Duodenal mucosa (tissue), 2 donors: ENCODE results near the gene VPS52.
"Not testable (repeated sequence)": the region's sequence is repeated elsewhere in the genome, so short reads cannot be mapped to it uniquely, and the experiment has no call there.

Source experiments
- H3K27ac ChIP-seq: one replicate; pipeline ENCODE4 v1.7.0; 2013; ENCODE audit warnings: low read depth, low read length
- H3K27me3 ChIP-seq, 2 donors: one replicate each; pipeline ENCODE4 v1.7.0; 2013; ENCODE audit warnings: low read length in 2 of 2, control low read depth in 1 of 2; ENCODE audit not compliant: insufficient read depth in 2 of 2, control insufficient read depth in 1 of 2
- H3K36me3 ChIP-seq, 2 donors: one replicate each; pipeline ENCODE4 v1.7.0; 2013; ENCODE audit warnings: low read length in 2 of 2, control low read depth in 1 of 2; ENCODE audit not compliant: insufficient read depth in 2 of 2, control insufficient read depth in 1 of 2
- H3K4me1 ChIP-seq, 2 donors: one replicate each; pipeline ENCODE4 v1.7.0; 2013; ENCODE audit warnings: low read length in 2 of 2, control low read depth in 1 of 2; ENCODE audit not compliant: insufficient read depth in 2 of 2, control insufficient read depth in 1 of 2
- H3K4me3 ChIP-seq, 2 donors: one replicate each; pipeline ENCODE4 v1.7.0; 2013; ENCODE audit warnings: low read length in 2 of 2, low read depth in 1 of 2
- H3K9ac ChIP-seq, 2 donors: one replicate each; pipeline ENCODE4 v1.7.0; 2013; ENCODE audit warnings: low read length in 2 of 2, low read depth in 1 of 2
- H3K9me3 ChIP-seq, 2 donors: one replicate each; pipeline ENCODE4 v1.7.0; 2013; ENCODE audit warnings: low read length in 2 of 2, control low read depth in 1 of 2; ENCODE audit not compliant: control insufficient read depth in 1 of 2

Gene VPS52

GRCh38 chr6:33273129-33273923 lies 1.6 kb upstream of the VPS52 start:
- peaks cover 45 to 61% of the 10 kb centered on the region in 2 donors for H3K4me1 ChIP-seq
- H3K27me3 ChIP-seq: no peaks in the 10 kb centered on the region
- peak overlapping the region; percentile 81 to 98 for H3K4me3 ChIP-seq
- H3K27ac ChIP-seq: no peak overlapping the region
- H3K36me3 ChIP-seq: peaks cover 35 to 42% of the 10 kb centered on the region in 2 donors
- H3K9me3 ChIP-seq: no peaks in the 10 kb centered on the region
- peak overlapping the region; percentile 78 to 98 for H3K9ac ChIP-seq

GRCh38 chr6:33272275-33273128 lies 826 bp upstream of the VPS52 start:
- Histone ChIP-seq H3K27ac (peak overlapping the region; percentile 74), H3K4me3 (peak overlapping the region; percentile 81 to 98), H3K9ac (peak overlapping the region; percentile 78 to 98), H3K9me3 (no peaks in the 10 kb centered on the region), H3K4me1 (peaks cover 41 to 52% of the 10 kb centered on the region in 2 donors), H3K27me3 (no peaks in the 10 kb centered on the region), H3K36me3 (peaks cover 43 to 50% of the 10 kb centered on the region in 2 donors)

DNA sequence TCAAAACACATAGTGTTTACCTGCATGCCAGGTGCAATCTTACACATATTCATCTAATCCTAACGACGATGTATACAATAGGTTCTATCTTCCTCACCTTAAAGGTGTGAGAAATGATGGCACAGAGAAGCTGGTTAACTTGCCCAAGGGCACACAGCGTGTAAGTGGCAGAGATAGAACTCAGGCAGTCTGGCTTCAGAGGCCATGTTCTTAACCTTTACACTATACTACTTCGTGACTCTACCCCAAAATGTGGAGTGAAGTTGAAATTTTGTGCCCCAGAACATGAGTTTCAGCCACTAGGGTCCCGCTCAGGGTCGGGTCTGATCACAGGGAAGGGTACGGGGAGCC lies 584 bp downstream of the VPS52 start:
- peak overlapping the region; percentile 81 to 98 for H3K4me3 ChIP-seq
- no peaks in the 10 kb centered on the region for H3K9me3 ChIP-seq
- peaks cover 34 to 42% of the 10 kb centered on the region in 2 donors for H3K4me1 ChIP-seq
- H3K9ac ChIP-seq: peak overlapping the region; percentile 78 to 98
- H3K36me3 ChIP-seq: peaks cover 46 to 59% of the 10 kb centered on the region in 2 donors
- peak overlapping the region; percentile 92 for H3K27ac ChIP-seq
- H3K27me3 ChIP-seq: no peaks in the 10 kb centered on the region

DNA sequence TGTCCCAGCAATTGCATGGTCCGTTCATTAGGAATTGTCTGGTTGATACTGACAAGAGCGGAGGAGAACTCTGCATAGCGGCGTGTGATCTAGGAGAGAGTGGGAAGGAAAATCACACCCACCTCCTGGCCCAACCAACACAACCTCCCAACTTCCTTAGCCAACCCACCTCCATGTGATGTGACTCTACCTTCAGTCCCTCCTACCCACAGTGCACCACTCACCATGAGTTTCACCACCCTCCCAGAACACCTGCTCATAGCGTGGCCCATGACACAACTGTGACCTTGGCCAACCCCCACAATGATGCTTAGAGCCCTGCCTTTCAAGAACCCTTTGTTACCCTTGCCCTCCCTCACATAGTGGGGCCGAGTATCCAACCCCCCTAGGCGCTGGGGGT lies 7.7 kb downstream of the VPS52 start:
- Histone ChIP-seq H3K4me3 (no peak overlapping the region), H3K4me1 (no peaks in the 10 kb centered on the region), H3K27ac (no peak overlapping the region), H3K9ac (no peak overlapping the region), H3K27me3 (no peaks in the 10 kb centered on the region), H3K36me3 (peaks cover 33 to 77% of the 10 kb centered on the region in 2 donors), H3K9me3 (no peaks in the 10 kb centered on the region)

GRCh38 chr6:33262490-33262889 lies 9.2 kb downstream of the VPS52 start:
- H3K9ac ChIP-seq, H3K9me3 ChIP-seq, H3K27me3 ChIP-seq, H3K4me1 ChIP-seq, H3K27ac ChIP-seq, H3K4me3 ChIP-seq: not testable (repeated sequence)
- peaks cover 18 to 71% of the 10 kb centered on the region in 2 donors for H3K36me3 ChIP-seq

DNA sequence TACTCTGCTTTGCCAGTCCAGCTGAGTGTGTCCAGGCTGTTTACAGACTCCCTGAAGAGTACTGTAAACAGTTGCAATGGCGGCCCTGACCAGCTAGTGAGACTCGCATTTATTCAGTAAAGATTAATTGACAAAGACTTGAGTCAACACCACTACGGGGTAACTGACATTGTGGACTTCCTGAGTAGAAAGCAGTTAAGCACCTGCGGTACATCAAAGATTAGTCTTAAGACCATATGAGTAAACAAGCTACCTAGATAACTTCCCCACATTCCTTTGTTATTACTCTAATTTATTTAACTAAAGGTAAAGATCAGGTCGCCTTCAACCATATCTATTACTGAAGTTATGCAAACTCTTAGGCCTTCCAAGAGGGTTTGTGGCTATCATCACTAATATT lies 12.6 kb downstream of the VPS52 start:
- Histone ChIP-seq H3K27me3 (no peaks in the 10 kb centered on the region), H3K4me1 (no peaks in the 10 kb centered on the region), H3K27ac (no peak overlapping the region), H3K36me3 (peaks cover 4 to 41% of the 10 kb centered on the region in 2 donors), H3K9me3 (no peaks in the 10 kb centered on the region), H3K9ac (no peak overlapping the region), H3K4me3 (no peak overlapping the region)

DNA sequence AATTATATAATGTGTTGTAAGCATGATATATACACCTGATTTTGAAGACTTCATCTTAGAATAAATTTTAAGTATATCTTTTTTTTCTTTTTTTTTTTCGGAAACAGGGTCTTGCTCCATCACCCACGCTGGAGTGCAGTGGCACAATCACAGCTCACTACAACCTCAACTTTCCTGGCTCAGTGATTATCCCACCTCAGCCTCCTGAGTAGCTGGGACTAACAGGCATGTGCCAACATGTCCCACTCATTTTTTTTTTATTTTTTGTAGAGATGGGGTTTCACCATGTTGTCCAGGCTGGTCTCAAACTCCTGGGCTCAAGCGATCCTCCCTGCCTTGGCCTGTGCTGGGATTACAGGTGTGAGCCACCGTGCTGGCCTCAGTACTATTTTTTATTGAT lies 17.1 kb downstream of the VPS52 start:
- H3K9ac ChIP-seq: no peak overlapping the region
- peaks cover under 1 to 25% of the 10 kb centered on the region in 2 donors for H3K36me3 ChIP-seq
- H3K4me1 ChIP-seq: peaks cover 12 to 13% of the 10 kb centered on the region in 2 donors
- H3K27me3 ChIP-seq: no peaks in the 10 kb centered on the region
- H3K27ac ChIP-seq: no peak overlapping the region
- no peak overlapping the region for H3K4me3 ChIP-seq
- H3K9me3 ChIP-seq: peaks cover 0 to under 1% of the 10 kb centered on the region in 2 donors

- Histone ChIP-seq H3K4me1 (peaks cover 25 to 26% of the 10 kb centered on the region in 2 donors), H3K27ac (no peak overlapping the region), H3K27me3 (no peaks in the 10 kb centered on the region), H3K9me3 (peaks cover 0 to 3% of the 10 kb centered on the region in 2 donors), H3K4me3 (no peak overlapping the region), H3K36me3 (peaks cover 0 to 14% of the 10 kb centered on the region in 2 donors), H3K9ac (no peak overlapping the region)
Observed at GRCh38 chr6:33252759-33253158, 18.9 kb downstream of the VPS52 start.

DNA sequence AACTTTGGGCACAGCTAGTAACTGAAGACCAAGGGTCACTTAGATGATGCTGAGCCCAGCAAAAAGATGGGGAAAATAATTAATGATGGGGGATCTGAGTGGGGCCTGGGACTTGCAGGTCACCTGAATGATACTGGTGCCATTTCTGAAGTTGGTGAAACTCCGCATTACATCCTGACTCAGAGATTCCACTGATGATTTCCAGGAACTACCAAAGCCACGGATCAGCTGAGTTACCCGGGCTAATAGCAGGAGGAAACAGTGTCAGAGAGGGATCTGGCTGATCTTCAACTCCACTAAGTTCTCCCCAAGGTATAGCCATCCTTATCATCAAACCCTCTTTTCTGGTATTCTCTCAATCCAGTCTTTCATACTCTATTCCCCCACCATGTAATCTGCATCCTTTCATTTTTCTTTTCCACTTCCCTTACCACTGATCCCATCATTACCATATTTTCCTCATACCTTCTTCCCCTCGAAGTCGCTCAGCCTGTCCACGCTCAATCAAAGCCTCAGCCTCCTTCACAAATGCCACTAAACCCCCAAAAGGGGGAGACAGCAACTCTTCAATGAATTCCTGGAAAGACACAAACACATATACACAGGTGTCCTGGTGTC lies 20.2 kb downstream of the VPS52 start:
- peaks cover 0 to 4% of the 10 kb centered on the region in 2 donors for H3K27me3 ChIP-seq
- H3K4me1 ChIP-seq: peaks cover 25 to 26% of the 10 kb centered on the region in 2 donors
- H3K9ac ChIP-seq: no peak overlapping the region
- H3K36me3 ChIP-seq: peaks cover 0 to 11% of the 10 kb centered on the region in 2 donors
- H3K27ac ChIP-seq: no peak overlapping the region
- no peak overlapping the region for H3K4me3 ChIP-seq
- peaks cover 0 to 3% of the 10 kb centered on the region in 2 donors for H3K9me3 ChIP-seq

GRCh38 chr6:33250731-33251130 lies 20.9 kb downstream of the VPS52 start:
- Histone ChIP-seq H3K9ac (no peak overlapping the region), H3K4me1 (peaks cover 25 to 26% of the 10 kb centered on the region in 2 donors), H3K36me3 (peaks cover 0 to 11% of the 10 kb centered on the region in 2 donors), H3K9me3 (peaks cover 0 to 3% of the 10 kb centered on the region in 2 donors), H3K27ac (no peak overlapping the region), H3K4me3 (no peak overlapping the region), H3K27me3 (peaks cover 0 to 4% of the 10 kb centered on the region in 2 donors)
